Stimulated activated CD8-positive, alpha-beta memory T cell treated with anti-CD3 and anti-CD28 coated beads, Interleukin-12 subunit alpha, Interleukin-12 subunit beta, amount 100 ng/mL, for 24 hours (primary cell): ENCODE results near the gene PFDN2.
"Not testable (repeated sequence)": the region's sequence is repeated elsewhere in the genome, so short reads cannot be mapped to it uniquely, and the experiment has no call there.

Source experiments
- DNase-seq: peaks from one replicate; pipeline ENCODE4 v3.0.0-alpha.2; 2020; ENCODE audit errors: extremely low read depth

The PFDN2 gene

DNA sequence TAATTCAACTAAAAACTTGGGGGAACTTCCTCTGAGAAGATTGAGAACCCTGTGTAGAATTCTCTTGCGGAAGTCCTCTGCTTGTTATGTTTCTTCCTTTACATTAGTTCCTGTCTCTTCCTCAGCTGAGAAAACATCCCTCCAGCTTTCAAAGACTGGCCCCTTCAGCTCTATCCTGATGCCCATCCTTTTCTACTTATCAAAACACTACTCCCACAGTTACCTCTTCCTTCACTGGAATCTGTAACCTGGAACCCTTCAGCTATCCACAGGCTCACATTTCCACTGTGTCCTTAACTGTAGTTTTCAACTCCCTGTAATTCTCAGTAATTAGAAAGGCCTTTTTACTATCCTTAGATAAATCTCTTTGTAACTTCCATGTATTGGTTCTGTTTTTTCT, 20.6 kb upstream of the PFDN2 start:
- no peak for DNase-seq

DNA sequence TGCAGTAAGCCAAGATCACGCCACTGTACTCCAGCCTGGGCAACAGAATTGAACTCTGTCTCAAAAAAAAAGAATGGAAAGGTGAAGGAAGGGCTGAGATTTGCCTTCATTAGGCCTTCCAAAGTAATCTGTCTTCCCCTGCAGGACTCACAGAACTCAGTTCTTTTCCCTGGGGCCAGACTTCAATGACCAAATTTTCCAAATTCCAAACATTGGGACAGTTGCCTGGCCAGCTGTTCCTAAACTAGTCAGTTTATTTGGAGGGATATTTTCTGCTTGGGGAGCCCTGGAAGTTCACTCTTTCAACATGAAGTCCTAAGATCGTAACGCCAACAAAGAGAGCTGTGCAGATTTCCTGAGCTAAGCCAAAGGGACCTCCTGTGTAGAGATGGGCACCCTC, 20.0 kb upstream of the PFDN2 start:
- no peak for DNase-seq

DNA sequence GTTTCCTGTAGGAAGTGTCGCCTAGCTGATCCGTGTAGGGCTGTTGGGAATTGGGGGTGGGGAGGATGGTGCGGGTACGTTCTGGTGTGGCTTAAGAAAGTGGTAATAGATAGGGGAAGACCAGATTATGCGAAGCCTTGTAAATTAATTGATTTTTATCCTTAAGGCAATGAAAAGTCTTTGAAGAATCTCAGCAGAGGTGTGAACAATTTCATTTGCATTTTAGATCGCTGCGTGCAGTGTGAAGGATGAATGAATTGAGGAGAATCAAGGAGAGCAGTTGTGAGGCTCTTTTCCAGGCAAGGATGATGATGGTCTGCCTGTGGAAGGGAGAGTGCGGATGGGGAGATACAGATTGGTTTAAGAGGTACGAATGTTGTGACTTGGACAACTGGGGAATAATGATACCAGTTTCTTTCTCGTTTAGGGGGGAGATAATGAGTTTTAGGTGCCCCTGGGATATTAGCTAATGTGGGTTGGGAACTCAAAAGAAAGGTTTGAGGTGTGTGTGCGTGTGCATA, 15.4 kb upstream of the PFDN2 start:
- DNase-seq = no peak

DNA sequence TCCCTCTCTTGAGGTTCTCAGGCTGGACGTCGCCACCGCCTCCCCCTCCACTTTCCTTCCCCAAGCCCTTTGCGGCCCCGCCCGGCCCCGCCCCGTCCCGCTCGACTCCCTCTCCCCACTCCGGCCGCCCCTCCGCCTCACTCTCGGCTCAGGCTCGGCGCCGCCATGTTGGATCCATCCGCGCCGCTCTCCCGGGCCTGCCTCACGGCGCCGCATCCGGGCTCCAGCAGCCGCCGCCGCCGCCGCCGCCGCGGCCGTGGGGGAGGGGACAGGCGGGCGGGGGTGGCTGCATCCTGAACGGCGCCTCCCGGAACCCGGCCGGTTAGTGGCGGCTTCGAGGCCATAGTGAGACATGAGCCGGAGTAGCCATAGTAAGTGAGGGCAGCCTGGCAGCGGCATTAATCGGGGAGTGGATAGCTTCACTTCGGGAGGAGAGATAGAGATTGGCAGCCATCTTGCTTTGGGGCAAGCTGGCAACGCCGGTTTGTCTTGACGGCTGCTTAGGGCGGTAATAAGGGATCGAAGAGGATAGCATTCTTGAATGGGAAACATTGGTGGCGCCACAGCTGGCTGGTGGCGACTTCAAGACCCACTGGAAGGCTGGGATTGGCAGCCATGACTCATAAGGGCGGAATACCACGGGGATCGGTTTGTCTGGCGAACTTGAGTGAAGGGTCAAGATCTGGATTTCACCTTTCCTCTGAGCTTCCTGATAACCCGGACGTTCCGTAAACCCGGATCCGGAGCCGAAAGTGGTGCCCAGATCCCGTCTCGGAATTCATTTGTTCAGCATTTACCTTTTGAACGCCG, 14.8 kb upstream of the PFDN2 start, which contains the start of gene DEDD:
Gene DEDD (minus strand): TSS at position 258 of the 810 bp plus-strand sequence. CDS start 8,205 bp downstream, outside the sequence.
- peak; percentile 73 for DNase-seq

DNA sequence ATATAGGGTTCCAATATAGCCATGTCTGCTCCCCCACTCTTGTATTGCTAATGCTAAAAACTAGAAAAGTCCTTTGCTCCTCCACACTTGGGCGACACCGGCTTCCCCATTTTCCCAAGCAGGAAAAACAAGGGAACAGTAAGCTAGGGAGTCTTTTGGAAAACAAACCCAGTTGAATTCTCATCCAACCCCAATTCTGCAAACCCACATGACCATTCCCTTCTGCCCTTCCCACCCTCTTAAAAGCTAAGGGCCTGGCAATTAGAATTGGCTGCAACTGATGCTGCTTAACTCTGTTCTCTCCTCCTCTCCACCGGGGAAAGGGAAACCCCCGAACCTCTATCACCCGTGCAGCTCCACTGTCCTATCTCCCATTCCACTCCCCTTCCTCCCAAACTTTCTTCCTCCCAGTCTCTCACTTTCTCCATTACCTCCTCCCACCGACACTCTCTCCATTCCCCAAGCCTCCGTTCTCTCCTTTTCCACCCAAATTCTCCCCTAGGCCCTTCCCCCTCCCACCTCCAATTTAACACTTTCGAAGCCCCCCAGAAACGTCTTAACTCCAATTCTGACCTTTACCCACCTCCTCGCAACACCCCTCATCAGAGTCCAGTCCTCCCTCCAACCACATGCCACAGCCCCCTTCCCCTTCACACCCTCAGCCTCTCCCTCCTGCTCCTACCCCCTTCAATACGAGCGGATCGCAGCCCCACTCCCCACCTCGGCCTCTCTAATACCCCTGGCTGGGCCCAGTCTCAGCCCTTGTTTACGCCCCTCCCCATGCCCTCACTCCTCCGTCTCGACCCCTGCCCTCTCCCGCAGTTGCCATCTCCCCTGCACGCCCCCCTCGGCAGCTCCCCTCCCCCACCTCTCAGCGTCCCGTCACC, 13.9 kb upstream of the PFDN2 start:
- no peak for DNase-seq

DNA sequence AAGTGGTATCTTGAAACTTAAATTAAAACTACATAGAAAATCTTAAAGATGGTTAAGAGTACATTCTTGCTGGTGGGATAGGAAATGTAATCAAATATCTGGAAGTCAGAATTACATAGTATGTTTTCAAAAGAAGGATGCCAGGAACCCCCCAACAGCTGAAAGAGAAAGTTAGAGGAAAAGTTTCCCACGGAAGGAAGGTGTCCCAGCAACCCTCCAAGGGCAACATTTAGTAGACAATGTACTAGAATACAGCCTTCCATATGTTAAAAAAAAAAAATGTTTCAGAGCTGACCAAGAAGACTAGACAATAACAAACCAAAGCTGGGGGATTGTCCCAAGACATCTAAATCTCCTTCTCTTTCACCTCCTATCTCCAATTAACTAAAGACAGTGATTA, 12.4 kb upstream of the PFDN2 start:
- no peak for DNase-seq

DNA sequence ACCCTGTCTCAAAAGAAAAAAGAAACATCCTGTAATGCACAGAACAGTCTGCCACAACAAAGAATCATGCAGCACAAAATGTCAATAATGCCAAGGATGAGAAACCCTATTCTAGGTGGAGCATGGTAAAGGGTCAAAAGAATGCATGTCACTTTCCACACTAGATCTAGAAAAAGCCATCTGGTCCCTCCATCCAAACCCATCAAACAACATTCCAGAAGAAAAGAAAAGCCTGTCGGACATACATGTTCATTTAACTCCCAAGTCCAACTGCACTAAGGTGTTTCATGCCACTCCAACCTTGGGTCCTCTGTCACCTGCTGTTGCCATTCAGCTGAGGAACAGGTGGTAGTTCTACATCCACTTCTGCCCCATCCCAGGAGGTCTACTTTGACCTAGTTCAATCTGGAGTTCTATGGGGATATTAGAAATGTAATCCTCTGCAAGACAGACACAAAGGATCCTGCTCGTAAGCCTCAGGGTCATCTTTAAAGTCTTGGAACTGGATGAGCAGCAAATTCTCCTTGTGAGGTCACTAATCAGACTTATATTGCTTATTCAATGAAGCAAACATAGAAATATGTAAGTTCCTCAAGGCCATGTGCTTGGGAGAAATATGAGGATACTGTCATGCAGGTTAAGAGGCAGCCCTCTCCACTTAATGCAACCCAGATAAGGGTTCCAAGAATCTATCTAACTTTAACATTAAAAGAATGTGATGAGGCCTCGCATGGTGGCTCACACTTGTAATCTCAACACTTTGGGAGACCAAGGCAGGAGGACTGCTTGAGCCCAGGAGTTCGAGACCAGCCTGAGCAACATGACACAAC, 11.0 kb upstream of the PFDN2 start:
- DNase-seq = no peak

DNA sequence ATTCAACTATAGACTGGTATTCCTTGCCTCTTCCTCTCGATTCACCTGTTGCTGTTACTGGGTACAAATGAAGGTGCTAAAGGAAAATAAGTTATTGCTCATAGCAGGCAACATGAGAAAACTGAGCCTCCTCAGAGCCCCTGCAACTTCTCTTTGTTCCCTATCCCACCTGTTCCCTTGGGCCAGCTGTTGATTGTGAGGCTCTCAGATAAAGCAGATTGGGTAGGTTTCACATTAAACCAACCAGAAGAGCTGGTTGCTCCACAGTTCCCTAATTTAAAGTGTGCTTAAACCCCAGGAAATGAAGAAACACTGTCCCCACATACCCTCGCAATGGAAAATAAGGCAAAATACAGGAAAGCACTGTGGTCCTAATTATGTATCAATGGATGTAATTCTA, 9.8 kb upstream of the PFDN2 start:
- no peak for DNase-seq

DNA sequence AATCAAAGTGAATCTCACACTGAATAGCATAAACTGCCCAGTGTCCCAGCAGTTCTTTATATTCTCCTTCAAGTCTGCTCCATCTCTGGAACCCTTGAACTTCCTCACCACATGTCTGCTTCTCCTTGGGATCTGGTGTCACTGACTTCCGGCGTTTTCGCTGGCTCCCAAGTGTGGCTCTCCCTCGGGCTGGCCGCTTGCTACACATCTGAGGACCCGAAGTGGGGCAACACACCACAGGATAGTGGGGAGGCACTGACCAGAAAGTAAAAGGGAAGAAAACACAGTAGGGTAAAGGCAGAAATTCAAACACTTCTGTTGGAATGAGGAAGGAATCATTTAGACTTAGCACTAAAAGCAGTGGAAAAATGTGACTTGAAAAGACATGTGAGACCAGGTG, 5.1 kb upstream of the PFDN2 start:
- DNase-seq = no peak

DNA sequence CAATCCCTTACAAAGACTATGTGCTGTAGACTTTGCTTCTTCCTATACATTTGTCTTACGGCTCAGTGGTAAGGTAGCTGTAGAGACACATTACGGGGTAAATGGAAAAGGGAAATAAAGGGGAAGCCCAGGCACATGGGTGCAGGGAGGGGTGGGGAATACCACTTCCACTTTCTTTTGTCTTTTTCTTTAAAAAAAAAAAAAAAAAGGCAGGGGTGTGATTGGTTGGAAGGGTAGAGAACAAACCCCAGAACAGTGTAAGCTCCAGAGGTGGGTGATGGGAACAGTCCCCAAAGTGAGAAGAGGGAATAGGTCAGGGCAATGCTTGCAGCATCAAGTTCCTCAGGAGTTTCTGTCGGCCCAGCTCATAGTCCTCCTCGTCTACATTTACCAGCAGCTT, 4.0 kb upstream of the PFDN2 start:
- DNase-seq = no peak

DNA sequence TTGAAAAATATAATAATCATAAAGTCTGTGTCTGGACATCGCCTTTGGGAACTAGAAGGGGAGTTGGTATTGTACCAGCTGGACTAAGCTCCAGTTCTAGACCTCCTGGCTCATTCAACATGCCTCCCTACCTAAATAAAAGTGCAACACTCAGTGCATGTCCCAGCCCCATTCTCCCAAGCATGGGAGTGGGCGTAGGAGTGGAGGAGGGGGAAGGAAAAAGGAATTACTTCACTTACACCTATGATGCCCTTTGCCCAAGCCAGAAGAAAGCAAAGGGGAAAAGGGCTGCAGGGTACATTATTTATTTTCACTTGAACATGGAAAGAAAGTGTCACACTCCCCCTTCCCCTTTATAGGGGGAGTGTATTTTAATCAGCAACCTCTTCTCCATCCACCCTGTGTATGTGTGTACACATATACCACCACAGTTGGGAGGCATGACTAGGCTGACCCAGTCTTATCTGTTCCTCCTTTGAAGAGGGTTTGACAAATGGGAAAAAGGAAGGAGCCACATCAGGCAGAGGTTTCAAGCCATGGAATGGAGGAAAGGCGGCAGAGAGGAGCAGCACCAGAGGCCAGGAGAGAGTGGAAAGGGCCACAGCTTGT, 3.3 kb upstream of the PFDN2 start:
- no peak for DNase-seq

DNA sequence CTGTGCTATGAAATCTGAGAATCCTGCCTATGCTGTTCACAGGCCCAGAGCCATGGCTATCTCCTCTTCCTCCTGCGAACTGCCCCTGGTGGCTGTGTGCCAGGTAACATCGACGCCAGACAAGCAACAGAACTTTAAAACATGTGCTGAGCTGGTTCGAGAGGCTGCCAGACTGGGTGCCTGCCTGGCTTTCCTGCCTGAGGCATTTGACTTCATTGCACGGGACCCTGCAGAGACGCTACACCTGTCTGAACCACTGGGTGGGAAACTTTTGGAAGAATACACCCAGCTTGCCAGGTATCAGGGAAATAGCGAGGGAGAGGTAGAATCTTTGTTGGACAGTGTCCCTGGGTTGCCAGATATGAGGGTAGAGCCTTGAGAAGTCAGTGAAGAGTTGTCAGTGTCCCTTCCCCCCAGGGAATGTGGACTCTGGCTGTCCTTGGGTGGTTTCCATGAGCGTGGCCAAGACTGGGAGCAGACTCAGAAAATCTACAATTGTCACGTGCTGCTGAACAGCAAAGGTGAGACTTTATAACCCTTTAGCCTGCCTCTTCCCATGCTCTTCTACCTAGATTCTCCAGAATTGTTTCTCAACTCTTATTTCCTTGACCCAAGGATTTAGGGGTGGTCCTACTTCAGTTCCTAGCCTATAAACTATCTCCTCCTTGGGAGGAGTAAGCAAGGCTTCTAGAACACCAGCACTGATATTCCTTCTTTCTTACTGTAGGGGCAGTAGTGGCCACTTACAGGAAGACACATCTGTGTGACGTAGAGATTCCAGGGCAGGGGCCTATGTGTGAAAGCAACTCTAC, 1.5 kb upstream of the PFDN2 start:
- no peak for DNase-seq

DNA sequence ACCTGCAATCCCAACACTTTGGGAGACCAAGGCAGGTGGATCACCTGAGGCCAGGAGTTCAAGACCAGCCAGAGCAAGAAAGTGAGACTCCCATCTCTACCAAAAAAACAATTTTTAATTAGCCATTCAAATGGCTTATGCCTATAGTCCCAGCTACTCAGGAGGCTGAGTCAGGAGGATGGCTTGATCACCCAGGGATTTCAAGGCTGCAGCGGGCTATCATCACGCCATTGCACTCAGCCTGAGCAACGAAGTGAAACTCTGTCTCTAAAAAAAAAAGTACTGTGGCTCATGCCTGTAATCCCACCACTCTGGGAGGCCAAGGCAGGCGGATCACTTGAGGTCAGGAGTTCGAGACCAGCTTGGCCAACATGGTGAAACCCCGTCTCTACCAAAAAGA, 1.9 kb downstream of the PFDN2 start:
- not testable (repeated sequence) for DNase-seq

DNA sequence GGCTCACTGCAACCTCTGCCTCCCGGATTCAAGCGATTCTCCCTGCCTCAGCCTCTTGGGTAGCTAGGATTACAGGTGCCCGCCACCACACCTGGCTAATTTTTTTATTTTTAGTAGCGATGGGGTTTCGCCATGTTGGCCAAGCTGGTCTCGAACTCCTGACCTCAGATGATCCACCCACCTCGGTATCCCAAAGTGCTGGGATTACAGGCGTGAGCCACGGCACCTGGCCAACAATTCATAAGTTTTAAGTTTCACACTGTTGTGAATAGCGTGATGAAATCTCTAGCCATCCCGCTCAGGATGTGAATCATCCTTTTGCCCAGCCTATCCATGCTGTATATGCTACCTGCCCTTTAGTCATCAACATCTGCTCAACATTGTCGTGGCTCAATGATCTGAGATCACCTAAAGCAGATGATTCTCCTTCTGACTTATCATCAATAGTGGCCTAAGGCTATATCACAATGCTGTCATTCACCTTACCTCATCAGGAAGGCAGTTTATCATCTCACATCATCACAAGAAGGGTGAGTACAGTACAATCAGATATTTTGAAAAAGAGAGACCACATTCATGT, 2.6 kb downstream of the PFDN2 start:
- no peak for DNase-seq

DNA sequence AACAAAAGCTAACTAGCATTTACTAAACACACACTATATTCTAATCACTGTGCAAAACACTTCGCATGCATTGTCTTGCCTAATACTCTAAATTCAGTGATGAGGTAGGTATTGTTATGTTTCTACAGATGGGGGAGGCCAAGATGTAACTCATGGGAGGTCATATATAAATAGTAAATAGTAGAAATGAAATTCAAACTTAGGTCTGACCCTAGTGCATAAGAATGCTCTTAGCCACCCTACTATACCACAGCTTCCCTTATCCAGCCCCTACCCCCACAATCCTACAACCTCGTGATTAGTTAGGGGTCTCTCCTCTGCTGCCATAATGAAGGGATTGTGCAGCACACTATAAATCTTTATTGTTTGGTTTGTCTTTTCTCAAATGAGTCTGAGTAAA, 3.3 kb downstream of the PFDN2 start:
- no peak for DNase-seq

DNA sequence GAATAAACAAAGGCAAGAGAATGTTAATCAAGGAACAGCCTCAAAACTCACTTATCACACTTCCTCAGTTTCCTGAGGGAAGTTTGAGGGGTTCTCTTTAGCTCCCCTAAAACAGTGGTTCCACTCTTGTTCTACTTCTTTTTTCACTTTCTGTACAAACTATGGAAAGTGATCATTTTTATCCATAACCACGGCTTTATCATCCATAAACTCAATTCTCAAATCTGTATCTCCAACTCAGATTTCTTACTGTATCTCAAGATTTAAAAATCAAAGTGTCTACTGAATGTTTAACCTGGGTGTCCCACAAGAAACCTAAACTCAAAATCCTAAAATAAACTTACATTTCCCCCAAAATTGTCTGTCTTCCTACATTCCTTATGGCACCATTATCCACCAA, 3.9 kb downstream of the PFDN2 start:
- DNase-seq = no peak

DNA sequence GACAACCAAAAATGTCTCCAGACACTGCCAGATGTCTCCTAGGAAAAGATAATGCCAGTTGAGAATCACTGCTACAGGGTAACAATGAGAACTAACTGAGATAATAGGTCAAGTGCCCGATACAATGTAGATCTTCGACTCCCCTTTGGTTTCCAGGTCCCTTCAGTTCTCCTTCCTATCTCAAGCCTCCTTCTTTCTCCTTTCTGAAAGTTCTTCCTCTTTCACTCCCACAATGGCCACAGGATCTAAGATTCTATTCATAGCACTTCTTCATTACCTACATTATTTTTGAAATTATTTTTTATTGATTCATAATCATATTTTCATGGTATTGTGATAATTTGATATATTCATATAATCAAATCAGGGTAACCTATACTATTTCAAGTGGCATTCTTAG, 6.3 kb downstream of the PFDN2 start:
- no peak for DNase-seq

DNA sequence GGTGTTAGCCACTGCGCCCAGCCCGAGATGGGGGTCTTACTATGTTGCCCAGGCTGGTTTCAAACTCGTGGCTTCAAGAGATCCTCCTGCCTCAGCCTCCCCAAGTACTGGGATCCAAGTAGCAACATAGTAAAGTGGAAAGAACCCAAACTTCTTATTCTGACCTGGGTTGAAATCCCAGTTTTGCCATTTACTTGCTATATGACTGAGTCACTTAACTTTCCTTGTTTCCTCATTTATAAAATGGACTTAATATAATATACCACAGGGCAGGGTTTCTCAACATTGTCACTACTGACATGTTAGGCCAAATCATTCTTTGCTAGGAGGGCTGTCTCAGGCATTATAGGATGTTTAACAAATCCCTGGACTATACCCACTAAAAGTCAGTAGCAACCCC, 6.7 kb downstream of the PFDN2 start:
- DNase-seq = no peak

DNA sequence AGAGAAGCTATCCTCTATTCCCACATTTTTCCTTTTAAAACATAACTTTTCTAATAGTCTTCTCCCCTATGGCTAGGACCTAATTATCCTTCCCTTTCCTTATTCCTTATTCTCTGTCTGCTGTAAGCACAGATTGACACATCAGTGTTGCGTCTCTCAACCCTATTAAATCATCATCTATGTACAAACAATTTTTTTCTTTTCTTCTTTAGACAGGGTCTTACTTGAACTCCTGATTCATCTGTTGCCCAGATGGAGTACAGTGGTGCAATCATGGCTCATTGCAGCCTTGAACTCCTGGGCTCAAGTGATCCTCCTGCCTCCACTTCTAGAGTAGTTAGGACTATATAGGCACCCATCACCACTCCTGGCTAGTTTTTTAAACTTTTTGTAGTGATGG, 11.4 kb downstream of the PFDN2 start:
- DNase-seq = no peak

DNA sequence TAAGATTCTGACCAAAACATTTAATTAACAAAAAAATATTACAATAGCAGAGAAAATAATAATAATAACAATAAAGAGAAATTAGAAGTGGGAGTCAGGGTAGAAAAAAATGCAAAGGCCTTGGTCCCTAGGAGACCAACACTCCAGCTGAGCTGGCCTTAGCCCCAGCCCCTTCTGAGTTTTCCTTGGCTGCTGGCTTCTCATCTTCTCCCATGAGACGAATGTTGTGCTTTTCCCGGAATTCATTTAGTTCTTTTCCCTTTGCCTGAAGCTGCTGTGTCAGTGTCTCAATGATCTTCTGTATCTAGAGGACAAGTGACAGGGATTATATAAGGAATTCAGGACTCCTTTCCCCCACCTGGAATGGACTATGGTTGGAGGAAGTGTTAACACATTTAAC, 17.3 kb downstream of the PFDN2 start:
- no peak for DNase-seq
